Measurements from ENCODE around the gene UBE2J2.

UBE2J2 gene

GRCh38 chr1:1273512-1274298 lies at the start of gene UBE2J2:
Gene UBE2J2, minus strand, starts transcription at chr1:1273854. Its CDS starts 5,862 bp downstream, at chr1:1267992.
- TF ChIP-seq RARB (CRISPR knock-in tag; IDR thresholded peaks at IDR 0.05) (no peak), ISL1 (CRISPR knock-in tag; IDR thresholded peaks at IDR 0.05) (no peak), ZC3H10 (CRISPR knock-in tag; IDR thresholded peaks at IDR 0.05) (no peak), ZNF565 (CRISPR knock-in tag; conservative IDR thresholded peaks at IDR 0.05; ENCODE audit: low read depth) (no peak), PATZ1 (CRISPR knock-in tag; IDR thresholded peaks at IDR 0.05; ENCODE audit: borderline replicate concordance) (no peak), OSR1 (CRISPR knock-in tag; IDR thresholded peaks at IDR 0.05) (no peak), ZFP3 (CRISPR knock-in tag; IDR thresholded peaks at IDR 0.05) (no peak), CSDC2 (CRISPR knock-in tag; IDR thresholded peaks at IDR 0.05) (no peak), GLIS3 (CRISPR knock-in tag; IDR thresholded peaks at IDR 0.05) (no peak), CSRNP3 (CRISPR knock-in tag; IDR thresholded peaks at IDR 0.05) (no peak), ARNTL (CRISPR knock-in tag; IDR thresholded peaks at IDR 0.05; ENCODE audit: borderline replicate concordance, low read depth) (no peak)
- ATAC-seq = peak; percentile 94

DNA sequence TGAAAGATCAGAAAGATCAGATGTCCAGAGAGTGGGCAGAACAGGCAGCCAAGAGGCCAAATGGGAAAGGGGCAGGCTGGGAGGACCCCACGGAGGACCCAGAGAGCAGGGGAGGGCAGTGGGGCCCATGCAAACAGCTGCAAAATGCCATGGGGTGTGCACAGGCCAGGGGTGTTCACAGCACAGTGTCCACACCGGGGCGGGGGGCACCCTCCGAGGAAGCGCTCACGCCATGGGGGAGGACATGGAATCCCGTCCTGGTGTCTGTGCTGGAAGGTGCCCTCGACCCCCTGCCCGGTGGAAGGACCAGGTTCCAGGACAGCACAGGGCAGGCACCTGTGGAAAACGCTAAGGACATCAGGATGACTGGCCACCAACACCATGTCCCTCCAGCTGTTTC lies 49.3 kb upstream of the UBE2J2 start:
- no peak for TF ChIP-seq OSR1 (CRISPR knock-in tag; IDR thresholded peaks at IDR 0.05)
- no peak for ATAC-seq

DNA sequence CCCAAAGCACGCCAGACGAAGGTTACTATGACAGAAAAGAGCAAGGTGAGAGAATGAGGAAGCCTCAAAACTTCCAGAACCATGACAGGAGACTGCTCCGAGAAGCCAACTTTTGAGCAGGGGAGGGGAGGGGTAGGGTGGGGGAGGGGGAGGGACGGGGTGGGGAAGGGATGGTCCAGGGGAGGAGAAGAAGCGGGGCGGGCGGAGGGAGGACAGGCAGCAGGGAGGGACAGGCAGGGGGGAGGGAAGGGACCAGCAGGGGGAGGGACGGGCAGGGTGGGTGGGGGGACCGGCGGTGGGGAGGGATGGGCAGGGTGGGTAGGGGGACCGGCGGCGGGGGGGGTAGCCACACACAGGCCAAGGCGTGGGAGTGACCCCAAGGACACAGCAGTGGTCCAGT lies 48.8 kb upstream of the UBE2J2 start:
- no peak for TF ChIP-seq ARNTL (CRISPR knock-in tag; IDR thresholded peaks at IDR 0.05; ENCODE audit: borderline replicate concordance, low read depth)
- no peak for TF ChIP-seq ZNF70 (CRISPR knock-in tag; IDR thresholded peaks at IDR 0.05)
- TF ChIP-seq SNAI2 (CRISPR knock-in tag; IDR thresholded peaks at IDR 0.05) = no peak
- no peak for ATAC-seq

GRCh38 chr1:1321477-1321876 lies 47.8 kb upstream of the UBE2J2 start:
- no peak for ATAC-seq
- TF ChIP-seq ESRRG (CRISPR knock-in tag; IDR thresholded peaks at IDR 0.05) = no peak
- no peak for TF ChIP-seq ZC3H10 (CRISPR knock-in tag; IDR thresholded peaks at IDR 0.05)
- TF ChIP-seq ISL1 (CRISPR knock-in tag; IDR thresholded peaks at IDR 0.05) = no peak
- TF ChIP-seq BACH2 (CRISPR knock-in tag; IDR thresholded peaks at IDR 0.05; ENCODE audit: borderline replicate concordance) = no peak
- no peak for TF ChIP-seq ZNF565 (CRISPR knock-in tag; conservative IDR thresholded peaks at IDR 0.05; ENCODE audit: low read depth)

DNA sequence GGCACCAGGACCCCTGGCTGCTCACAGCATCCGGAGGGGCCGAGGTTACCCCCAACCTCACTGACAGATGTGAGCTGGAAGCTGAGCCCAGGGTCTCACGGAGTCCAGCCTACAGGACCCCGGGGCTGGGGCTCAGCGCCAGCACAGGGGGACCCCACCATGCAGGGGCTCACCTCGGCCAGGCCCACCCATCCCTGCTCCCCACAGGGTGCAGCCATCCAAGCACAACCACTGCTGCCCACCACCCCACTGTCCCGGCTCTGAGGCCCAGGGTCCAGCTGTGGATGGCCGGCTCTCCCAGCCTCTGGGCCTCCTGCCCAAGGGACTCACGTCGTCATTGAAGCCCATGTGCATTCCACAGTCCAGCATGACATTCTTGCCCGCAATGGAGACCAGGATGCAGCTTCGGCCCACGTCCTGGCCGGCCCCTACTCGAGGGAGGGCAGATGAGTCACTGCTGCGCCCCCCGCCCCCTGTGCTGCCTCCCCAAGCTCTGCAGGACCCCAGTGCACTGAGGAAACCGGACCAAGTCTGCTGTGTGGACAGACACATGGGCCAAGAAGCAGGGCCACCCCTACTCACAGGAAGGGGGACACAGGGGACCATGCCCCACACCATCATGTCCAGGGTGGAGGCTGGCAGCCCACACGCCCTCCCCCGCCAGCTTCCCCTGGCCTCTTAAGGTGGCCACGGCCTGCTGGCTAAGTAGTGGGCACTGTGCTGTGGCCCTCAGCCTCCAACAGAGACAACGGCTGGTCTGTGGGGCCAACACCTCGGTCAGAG lies 47.2 kb upstream of the UBE2J2 start:
- ATAC-seq = no peak
- TF ChIP-seq TOX (CRISPR knock-in tag; IDR thresholded peaks at IDR 0.05; ENCODE audit: borderline replicate concordance) (no peak), ESRRG (CRISPR knock-in tag; IDR thresholded peaks at IDR 0.05) (no peak), PPARA (CRISPR knock-in tag; IDR thresholded peaks at IDR 0.05; ENCODE audit: borderline replicate concordance) (no peak), ISL1 (CRISPR knock-in tag; IDR thresholded peaks at IDR 0.05) (no peak), ZNF8 (CRISPR knock-in tag; IDR thresholded peaks at IDR 0.05) (no peak), ZNF565 (CRISPR knock-in tag; conservative IDR thresholded peaks at IDR 0.05; ENCODE audit: low read depth) (no peak), SNAI2 (CRISPR knock-in tag; IDR thresholded peaks at IDR 0.05) (no peak), ARNTL (CRISPR knock-in tag; IDR thresholded peaks at IDR 0.05; ENCODE audit: borderline replicate concordance, low read depth) (no peak), RARB (CRISPR knock-in tag; IDR thresholded peaks at IDR 0.05) (no peak), GLIS3 (CRISPR knock-in tag; IDR thresholded peaks at IDR 0.05) (no peak), BACH2 (CRISPR knock-in tag; IDR thresholded peaks at IDR 0.05; ENCODE audit: borderline replicate concordance) (no peak), CSDC2 (CRISPR knock-in tag; IDR thresholded peaks at IDR 0.05) (no peak), CREB5 (CRISPR knock-in tag; IDR thresholded peaks at IDR 0.05; ENCODE audit: low read depth) (no peak), OSR1 (CRISPR knock-in tag; IDR thresholded peaks at IDR 0.05) (no peak)
- TF ChIP-seq, protein P1, sequence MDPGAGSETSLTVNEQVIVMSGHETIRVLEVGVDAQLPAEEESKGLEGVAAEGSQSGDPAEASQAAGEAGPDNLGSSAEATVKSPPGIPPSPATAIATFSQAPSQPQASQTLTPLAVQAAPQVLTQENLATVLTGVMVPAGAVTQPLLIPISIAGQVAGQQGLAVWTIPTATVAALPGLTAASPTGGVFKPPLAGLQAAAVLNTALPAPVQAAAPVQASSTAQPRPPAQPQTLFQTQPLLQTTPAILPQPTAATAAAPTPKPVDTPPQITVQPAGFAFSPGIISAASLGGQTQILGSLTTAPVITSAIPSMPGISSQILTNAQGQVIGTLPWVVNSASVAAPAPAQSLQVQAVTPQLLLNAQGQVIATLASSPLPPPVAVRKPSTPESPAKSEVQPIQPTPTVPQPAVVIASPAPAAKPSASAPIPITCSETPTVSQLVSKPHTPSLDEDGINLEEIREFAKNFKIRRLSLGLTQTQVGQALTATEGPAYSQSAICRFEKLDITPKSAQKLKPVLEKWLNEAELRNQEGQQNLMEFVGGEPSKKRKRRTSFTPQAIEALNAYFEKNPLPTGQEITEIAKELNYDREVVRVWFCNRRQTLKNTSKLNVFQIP (CRISPR knock-in tag; IDR thresholded peaks at IDR 0.05; ENCODE audit: borderline replicate concordance, low read depth) = no peak
- TF ChIP-seq, protein P2, sequence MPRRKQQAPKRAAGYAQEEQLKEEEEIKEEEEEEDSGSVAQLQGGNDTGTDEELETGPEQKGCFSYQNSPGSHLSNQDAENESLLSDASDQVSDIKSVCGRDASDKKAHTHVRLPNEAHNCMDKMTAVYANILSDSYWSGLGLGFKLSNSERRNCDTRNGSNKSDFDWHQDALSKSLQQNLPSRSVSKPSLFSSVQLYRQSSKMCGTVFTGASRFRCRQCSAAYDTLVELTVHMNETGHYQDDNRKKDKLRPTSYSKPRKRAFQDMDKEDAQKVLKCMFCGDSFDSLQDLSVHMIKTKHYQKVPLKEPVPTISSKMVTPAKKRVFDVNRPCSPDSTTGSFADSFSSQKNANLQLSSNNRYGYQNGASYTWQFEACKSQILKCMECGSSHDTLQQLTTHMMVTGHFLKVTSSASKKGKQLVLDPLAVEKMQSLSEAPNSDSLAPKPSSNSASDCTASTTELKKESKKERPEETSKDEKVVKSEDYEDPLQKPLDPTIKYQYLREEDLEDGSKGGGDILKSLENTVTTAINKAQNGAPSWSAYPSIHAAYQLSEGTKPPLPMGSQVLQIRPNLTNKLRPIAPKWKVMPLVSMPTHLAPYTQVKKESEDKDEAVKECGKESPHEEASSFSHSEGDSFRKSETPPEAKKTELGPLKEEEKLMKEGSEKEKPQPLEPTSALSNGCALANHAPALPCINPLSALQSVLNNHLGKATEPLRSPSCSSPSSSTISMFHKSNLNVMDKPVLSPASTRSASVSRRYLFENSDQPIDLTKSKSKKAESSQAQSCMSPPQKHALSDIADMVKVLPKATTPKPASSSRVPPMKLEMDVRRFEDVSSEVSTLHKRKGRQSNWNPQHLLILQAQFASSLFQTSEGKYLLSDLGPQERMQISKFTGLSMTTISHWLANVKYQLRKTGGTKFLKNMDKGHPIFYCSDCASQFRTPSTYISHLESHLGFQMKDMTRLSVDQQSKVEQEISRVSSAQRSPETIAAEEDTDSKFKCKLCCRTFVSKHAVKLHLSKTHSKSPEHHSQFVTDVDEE (CRISPR knock-in tag; IDR thresholded peaks at IDR 0.05) = no peak

Data from SK-N-SH treated with all-trans-retinoic acid at 6 μM for 48 hours (cell line).